Measurements from ENCODE around the gene KCNK7.

DNA sequence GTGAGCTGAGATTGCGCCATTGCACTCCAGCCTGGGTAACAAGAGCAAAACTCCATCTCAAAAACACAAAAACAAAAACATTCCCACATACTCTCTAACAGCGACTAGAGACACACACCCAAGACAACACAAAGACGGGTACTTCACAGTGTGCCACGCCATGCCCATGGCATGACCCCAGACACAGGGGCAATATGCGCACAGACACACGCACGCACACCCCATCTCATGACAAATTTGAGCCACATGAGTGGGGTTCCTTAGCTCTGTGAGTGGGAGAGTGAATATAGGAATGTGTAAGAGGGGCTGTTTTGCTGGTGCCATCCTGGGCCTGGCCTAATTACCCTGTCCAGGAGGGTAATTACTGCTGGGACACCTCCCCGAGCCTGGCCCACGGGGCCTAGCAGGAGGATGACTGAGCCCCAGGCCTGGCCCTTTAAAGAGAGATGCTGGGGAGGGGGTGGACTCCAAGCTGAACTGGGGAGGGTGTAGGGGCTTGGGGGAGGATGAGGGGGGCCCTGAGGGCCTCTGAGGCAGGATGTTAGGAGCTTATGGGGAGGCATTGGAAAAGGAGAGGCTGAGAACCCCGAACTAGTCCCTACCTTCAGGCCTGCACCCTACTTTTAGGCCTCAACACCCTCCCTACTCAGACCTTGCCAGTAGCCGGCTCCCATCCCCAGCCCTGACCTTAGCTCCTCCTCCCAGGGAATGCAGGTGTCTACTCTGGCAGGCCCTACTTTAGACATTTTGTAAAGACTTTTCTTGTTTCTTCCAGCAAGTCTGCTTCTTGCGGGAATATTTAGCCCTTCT, 38.9 kb downstream of the KCNK7 start:
- TF ChIP-seq CTCF (IDR thresholded peaks at IDR 0.05), result no peak
- TF ChIP-seq POLR2A (IDR thresholded peaks at IDR 0.05), result no peak

Measured in thyroid gland (tissue), 4 donors.